ENCODE data around the gene REG4. TPM values are rescaled to one million over a fixed set of nuclear protein-coding genes. Genes with fewer than 3 reads are reported as not detected.

REG4 gene
- total and polyA plus RNA-seq, 2 donors (not counting 1 experiment from before 2014, with no cell fraction given), result not detected

GRCh38 chr1:119778359-119778758 is 32.9 kb downstream of the REG4 start:
- Histone ChIP-seq H3K36me3 (replicated peaks in 1 of 2; ENCODE audit: control extremely low read depth in 1 of 2, control insufficient read depth in 1 of 2, extremely low read depth in 1 of 2, insufficient read depth in 2 of 2, low read length in 1 of 2) (no peaks in the 10 kb centered on the region), H3K27ac (ENCODE audit: low read length in 2 of 2) (no peak overlapping the region), H3K4me1 (ENCODE audit: control insufficient read depth in 2 of 2, insufficient read depth in 2 of 2, low read length in 2 of 2) (no peaks in the 10 kb centered on the region), H3K4me2 (replicated peaks; ENCODE audit: low read depth, low read length, poor library complexity, severe bottlenecking) (no peak overlapping the region), H3K79me2 (ENCODE audit: control insufficient read depth, insufficient read depth, low read length) (no peaks in the 10 kb centered on the region), H3K4me3 (ENCODE audit: control extremely low read depth in 1 of 5, extremely low read depth in 1 of 5, insufficient read depth in 1 of 5, low read depth in 2 of 5, low read length in 4 of 5) (no peak overlapping the region), H3K9ac (ENCODE audit: low read length) (no peak overlapping the region), H3K9me3 (ENCODE audit: control extremely low read depth in 1 of 3, control insufficient read depth in 2 of 3, insufficient read depth in 1 of 3, low read length in 2 of 3) (no peaks in the 10 kb centered on the region), H4K20me1 (ENCODE audit: control insufficient read depth, insufficient read depth, low read length, poor library complexity, severe bottlenecking) (no peaks in the 10 kb centered on the region), H3K27me3 (replicated peaks in 1 of 4; ENCODE audit: control extremely low read depth in 1 of 4, control insufficient read depth in 3 of 4, insufficient read depth in 4 of 4, low read length in 3 of 4) (no peaks in the 10 kb centered on the region), H2AFZ (ENCODE audit: insufficient read depth, low read depth, low read length, poor library complexity, severe bottlenecking) (no peak overlapping the region)
- DNase-seq (no peak), ATAC-seq (ENCODE audit: low read depth) (no peak)
- intact Hi-C loops (cut with micrococcal nuclease), result no loop called here
- H3K4me1 Mint-ChIP-seq, result no peaks in the 10 kb centered on the region
- H3K27me3 Mint-ChIP-seq, result peaks cover 15% of the 10 kb centered on the region
- H3K4me3 Mint-ChIP-seq, result no peak overlapping the region
- ChIA-PET CTCF (no interaction called here), POLR2A (no interaction called here)
- WGBS (ENCODE audit: insufficient coverage), result no CpG with 5 or more reads among the region's 6 CpGs
- no peak for TF ChIP-seq CTCF (IDR thresholded peaks at IDR 0.05)
- TF ChIP-seq EZH2 (IDR thresholded peaks at IDR 0.05; ENCODE audit: borderline replicate concordance, insufficient read depth, low read depth, low read length, poor library complexity, severe bottlenecking), result no peak
- H3K27ac Mint-ChIP-seq, result no peak overlapping the region
- no peaks in the 10 kb centered on the region for H3K9me3 Mint-ChIP-seq (ENCODE audit: insufficient read depth)

GRCh38 chr1:119774746-119775490 is 36.3 kb downstream of the REG4 start:
- 100% methylated on average over 1 of the region's 7 CpGs for WGBS (ENCODE audit: insufficient coverage)
- H3K79me2 ChIP-seq (ENCODE audit: control insufficient read depth, insufficient read depth, low read length), result no peaks in the 10 kb centered on the region
- no peak overlapping the region for H3K4me3 Mint-ChIP-seq
- intact Hi-C loops (cut with micrococcal nuclease), result no loop called here
- ATAC-seq (ENCODE audit: low read depth) (no peak), DNase-seq (no peak)
- H3K9me3 Mint-ChIP-seq (ENCODE audit: insufficient read depth), result no peaks in the 10 kb centered on the region
- TF ChIP-seq EZH2 (IDR thresholded peaks at IDR 0.05; ENCODE audit: borderline replicate concordance, insufficient read depth, low read depth, low read length, poor library complexity, severe bottlenecking) (no peak), CTCF (IDR thresholded peaks at IDR 0.05) (no peak)
- CTCF ChIA-PET, result no interaction called here
- no peak overlapping the region for H3K27ac ChIP-seq (ENCODE audit: low read length in 2 of 2)
- no peak overlapping the region for H3K9ac ChIP-seq (ENCODE audit: low read length)
- H3K4me1 Mint-ChIP-seq, result no peaks in the 10 kb centered on the region
- no peaks in the 10 kb centered on the region for H3K4me1 ChIP-seq (ENCODE audit: control insufficient read depth in 2 of 2, insufficient read depth in 2 of 2, low read length in 2 of 2)
- POLR2A ChIA-PET, result no interaction called here
- H3K27me3 ChIP-seq (replicated peaks in 1 of 4; ENCODE audit: control extremely low read depth in 1 of 4, control insufficient read depth in 3 of 4, insufficient read depth in 4 of 4, low read length in 3 of 4), result peaks cover 0 to 6% (median 0%) of the 10 kb centered on the region in 4 experiments
- H4K20me1 ChIP-seq (ENCODE audit: control insufficient read depth, insufficient read depth, low read length, poor library complexity, severe bottlenecking), result no peaks in the 10 kb centered on the region
- H3K36me3 ChIP-seq (replicated peaks in 1 of 2; ENCODE audit: control extremely low read depth in 1 of 2, control insufficient read depth in 1 of 2, extremely low read depth in 1 of 2, insufficient read depth in 2 of 2, low read length in 1 of 2), result no peaks in the 10 kb centered on the region
- no peak overlapping the region for H3K27ac Mint-ChIP-seq
- H2AFZ ChIP-seq (ENCODE audit: insufficient read depth, low read depth, low read length, poor library complexity, severe bottlenecking), result no peak overlapping the region
- H3K27me3 Mint-ChIP-seq, result peaks cover 5% of the 10 kb centered on the region
- H3K4me3 ChIP-seq (ENCODE audit: control extremely low read depth in 1 of 5, extremely low read depth in 1 of 5, insufficient read depth in 1 of 5, low read depth in 2 of 5, low read length in 4 of 5), result no peak overlapping the region
- no peak overlapping the region for H3K4me2 ChIP-seq (replicated peaks; ENCODE audit: low read depth, low read length, poor library complexity, severe bottlenecking)
- H3K9me3 ChIP-seq (ENCODE audit: control extremely low read depth in 1 of 3, control insufficient read depth in 2 of 3, insufficient read depth in 1 of 3, low read length in 2 of 3), result no peaks in the 10 kb centered on the region

All from B cell (primary cell).